ENCODE results near the gene RNF39.

DNA sequence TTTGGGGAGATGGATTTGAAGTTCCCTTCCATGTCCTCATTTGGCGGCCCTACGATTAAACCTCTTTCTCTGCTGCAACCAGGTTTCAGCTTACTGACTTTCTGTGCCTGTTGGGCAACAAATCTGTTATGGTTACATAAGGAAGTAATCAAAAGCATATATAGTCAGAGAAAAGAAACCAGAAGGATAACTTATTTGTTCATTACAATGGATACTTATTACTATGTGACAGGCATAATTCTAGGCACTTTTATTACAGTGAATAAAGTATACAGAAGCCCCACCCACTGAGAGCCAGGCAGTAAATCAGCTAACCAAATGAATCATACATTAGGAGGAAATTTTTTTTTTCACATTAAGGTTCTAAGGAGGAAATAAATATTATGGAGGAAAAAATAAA, 46.9 kb upstream of the RNF39 start:
- TF ChIP-seq POLR2A (IDR thresholded peaks at IDR 0.05) (no peak), CTCF (IDR thresholded peaks at IDR 0.05 in 4 of 5, conservative IDR thresholded peaks at IDR 0.05 in 1 of 5) (no peak)
